SK-N-DZ (cell line): ENCODE measurements around the gene TMEM187.

ENCODE experiments used
- DNase-seq: peaks from one replicate; pipeline ENCODE4 v3.0.0-alpha.2; 2015; ENCODE audit warnings: low spot score

TMEM187 gene

DNA sequence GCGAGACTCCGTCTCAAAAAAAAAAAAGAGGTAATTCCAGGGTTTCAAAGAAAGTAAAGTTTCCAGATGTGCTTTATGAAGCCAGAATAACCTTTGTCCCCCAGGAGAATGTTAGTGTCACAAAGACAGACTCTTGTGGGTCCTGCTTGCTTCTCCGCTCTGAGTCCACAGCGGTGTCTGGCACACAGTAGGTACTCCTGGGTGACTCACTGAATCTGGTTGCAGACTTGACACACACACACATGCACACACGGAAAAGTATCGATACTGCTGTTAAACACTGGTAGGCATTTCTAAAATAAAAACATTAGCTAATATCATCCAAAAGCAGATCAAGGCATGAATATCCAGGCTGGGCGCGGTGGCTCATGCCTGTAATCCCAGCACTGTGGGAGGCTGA is 22.9 kb downstream of the TMEM187 start:
- DNase-seq = no peak

DNA sequence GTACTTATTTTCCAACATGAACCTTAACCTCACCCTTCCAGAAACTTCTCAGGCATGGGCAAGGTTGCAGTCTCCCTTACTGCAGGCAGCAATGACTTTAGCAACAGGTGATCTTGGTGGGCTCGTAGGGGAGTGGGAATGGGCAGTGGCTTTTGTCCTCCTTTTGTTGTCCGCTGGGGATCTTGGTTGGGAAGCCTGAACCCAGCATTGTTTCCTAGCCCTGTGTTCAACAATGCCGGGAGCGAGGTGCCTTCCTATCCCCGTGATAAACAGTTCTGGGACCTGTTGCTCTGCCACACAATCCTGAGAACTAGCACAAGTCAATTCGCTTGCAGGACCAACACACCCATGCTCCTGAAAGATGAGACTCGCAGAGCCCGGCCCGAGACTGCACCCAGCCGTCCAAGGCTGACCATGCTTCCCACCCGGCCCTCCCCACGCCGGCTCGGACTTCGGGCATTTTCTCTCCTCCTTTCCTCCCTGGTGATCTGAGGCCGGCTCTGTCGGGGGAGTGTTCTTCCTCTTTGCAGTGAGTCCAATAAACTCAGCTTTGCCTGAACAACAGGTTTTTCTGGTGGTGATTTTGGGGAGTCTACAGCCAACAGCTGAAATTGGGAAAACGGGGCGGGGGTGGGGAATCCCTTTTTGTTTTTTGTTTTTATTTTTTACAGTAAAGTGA is 26.9 kb downstream of the TMEM187 start:
- DNase-seq = no peak

DNA sequence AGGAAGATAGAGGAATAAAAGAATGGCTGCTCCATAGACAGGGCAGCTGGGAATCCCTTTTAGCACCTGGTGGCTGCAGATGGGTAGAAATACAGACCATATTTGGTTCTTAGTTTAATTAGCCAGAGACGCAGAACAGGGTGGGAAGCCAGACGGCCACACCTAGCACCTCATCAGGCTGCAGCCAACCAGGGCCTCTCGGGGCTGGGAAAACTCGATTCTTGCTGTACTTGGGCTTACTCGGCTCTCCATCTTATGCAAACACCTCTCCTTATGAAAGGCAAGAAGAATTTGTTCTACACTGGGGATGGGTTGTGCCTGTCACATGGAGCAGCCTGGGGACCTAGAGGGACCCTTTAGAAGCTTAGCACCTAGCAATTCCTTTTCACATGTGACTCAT is 27.5 kb downstream of the TMEM187 start:
- DNase-seq = no peak

DNA sequence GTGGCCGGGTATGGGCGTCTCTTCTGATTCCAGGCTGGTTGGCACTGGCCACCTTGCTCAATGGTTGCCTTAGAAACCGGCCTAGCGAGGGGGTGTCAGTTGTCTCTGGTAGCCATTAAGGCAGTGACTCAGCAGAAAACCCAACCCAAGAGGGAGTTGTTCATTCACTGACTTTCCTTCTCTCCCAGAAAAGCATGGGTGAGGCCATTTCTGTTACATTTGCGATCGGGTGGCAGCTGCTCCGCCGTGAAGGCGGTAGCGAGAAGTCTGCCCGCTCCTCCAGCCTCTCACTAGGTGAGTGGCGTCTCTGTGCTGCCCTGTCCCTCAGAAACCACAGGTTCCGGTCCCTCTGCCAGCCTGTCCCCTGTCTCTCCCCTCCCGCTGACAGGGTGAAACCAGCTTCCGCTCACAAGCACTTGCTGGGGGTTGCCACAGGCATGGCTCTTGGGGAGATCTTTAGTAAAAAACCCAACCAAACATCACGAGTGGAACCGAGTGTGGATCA is 29.7 kb downstream of the TMEM187 start:
- peak; percentile 56 for DNase-seq

DNA sequence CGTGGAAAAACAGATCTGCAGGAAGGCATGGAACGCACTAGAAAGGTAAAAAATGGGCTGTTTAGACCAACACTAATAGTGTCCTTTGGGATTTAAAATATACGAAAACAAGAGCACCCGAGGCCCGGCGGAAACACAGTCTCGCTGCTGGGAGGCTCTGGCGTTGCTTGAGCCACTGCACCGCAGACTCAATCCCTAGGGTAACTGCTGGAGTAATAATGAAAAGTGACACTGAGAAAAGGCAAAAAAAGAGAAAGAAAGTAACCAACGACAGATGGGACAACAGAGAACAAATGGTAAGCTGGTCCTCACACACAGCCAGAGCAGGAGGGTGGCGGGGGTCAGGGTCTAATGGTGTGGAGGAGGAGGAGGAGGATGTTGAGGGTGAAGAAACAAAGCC is 31.8 kb downstream of the TMEM187 start:
- no peak for DNase-seq

DNA sequence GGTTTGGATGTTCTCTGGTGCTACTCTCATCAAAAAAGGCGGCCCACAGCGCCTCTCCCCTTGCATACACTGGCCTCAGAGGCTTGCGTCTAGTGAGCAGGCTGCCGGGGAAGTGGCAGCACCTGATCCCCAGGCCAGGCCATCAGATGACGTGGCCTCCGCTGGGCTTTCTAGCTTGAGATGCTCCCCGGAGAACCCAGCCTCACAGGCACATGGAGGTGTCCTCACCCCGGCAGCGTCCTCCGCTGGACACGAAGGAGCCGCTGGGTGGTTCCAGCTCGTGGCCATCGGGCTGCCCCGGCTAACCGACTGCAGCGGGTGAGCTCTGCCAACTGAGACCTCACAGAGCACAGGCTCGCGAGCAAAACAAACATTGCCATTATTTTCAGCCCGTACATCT is 34.4 kb downstream of the TMEM187 start:
- no peak for DNase-seq

DNA sequence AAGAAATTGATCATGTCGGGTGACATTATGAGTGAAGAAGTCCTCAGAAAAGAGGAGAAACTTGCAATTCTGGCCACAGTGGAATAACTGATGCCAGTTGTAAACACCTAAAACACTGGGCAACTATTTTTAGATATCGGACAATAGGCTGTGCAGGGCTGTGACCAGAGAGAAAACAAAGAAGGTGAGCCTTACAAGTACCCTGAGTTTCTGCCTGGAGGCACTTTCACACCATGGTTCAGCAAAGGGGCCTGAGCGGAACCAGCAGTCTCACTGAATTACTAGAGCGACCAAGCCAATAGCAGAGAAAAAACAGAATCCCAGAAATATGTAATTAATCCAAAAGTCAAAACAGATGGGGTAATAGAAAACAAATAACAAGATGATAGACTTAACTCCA is 36.0 kb downstream of the TMEM187 start:
- DNase-seq = no peak

DNA sequence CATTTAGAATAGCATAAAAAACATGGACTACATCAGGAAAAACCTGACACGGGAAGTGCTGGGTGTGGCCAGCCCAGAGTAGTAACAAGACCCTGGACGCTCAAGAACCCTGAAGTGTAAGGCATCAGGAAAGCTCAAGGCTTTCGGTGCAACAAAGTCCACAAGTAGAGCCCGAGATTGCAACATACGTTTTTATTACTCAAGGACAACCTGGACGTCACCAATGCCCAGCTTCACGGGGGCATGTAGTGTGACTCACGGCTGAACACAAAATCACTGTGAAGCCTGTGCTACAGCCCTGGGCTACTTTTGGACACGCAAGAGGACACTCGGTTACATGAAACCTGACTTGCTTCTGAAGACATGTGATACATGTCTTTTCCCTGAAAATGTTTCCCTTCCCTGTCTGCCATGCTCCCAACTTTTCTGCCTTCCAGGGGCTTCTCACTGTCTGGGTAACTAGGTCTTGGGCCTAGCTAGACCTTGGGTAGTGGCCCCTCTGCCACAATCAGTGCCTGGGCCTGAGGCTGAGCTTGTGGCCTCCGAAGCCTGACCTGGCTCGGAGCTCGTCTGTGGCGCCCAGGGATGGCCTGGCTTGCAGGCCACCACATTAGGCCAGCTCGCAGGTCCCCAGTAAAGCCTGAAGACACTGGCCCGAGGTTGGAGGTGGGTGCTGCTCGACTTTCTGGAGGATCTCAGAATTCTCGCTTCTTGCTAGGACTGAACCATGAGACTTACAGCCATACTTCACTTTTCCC is 38.0 kb downstream of the TMEM187 start:
- no peak for DNase-seq

DNA sequence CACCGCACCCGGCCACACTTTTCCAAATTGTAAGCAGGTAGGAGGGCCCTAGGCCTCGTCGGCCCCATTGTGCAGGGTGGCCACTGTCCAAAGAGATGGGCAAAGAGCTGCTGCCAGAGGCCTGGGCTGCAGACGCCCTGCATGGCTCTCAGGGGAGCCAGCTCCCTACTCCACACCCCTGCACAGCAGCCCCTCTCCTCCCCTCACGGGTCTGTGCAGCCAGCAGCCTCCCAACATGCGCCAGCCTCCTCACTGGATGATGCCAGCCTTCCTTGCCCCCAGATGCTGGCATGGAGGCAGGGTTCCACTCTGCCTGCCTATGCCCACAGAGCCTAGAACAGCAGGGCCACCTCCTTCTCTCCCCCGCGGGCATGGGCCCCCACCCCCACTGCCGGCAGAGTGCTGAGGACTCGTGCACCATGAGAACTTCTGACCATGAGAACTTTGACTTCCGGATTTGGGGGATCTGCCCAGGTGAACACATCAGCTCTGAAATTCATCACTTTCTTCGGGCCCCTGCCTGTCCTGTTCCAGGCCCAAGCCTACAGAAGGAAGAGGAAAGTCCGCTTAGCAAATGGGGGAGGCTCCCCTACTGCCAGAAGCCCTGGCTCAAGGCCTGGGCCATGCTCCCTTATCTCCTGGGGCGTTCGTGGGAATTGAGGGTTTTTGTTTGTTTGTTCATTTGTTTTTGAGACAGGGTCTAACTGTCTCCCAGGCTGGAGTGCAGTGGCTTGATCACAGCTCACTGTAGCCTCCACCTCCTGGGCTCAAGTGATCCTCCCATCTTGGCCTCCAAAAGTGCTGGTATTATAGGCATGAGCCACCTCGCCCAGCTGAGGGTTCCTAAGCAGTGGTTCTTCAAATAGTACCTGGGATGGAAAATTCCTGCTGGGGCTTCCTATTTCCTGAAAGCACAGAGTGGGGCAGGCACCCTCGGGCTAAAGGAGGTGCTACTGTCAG is 39.1 kb downstream of the TMEM187 start:
- no peak for DNase-seq

DNA sequence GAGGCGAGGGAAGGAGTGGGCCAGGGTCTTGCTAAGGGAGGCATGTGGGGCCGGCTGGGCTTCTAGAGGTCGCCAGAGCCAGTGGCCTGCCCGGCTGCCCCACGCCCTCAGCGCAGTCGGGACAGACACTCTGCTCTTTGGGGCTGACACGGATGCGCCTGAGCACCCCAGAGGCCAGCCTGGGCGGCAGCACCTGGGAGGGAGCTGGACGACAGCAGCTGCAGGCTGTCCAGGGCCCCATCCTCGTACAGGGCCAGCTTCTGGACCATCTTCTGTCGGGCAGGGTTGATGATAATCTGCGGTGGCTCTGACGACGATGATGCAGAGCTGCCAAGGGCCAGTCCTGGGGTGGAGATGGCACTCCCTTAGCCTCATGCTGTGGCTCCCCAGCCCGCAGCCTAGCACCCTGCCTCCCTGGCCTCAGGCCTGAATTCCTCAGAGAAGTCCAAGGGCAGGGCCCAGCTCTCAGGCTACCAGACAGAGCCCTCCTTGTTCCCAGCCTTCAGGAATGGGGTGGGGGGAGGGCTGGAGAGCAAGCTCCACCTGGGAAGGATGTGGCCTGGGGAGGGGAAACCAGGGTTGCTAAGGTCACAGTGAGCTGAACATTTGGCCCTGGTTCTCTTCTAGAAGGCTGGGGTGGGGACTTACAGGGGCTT is 39.9 kb downstream of the TMEM187 start:
- no peak for DNase-seq

DNA sequence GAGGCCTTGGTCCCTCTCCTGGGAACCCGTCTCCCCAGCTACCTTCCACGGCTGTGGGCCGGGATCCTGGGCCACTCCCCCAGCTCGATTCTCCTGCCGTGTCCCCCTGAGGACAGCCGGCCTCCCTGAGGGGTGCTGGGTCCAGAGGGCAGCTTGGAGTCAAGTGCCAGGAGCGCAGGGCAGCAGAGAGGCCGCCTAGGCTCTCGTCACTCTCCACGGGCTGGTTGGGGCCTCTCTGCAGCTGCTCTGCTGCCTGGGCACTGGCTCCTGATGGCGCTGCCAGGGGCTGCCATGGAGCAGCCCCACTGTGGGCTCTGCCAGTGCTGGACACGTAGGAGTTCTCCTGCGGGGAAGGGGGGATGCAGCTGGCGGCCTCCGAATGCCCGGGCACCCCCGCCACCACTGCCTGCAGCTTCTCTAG is 40.5 kb downstream of the TMEM187 start:
- DNase-seq = no peak

DNA sequence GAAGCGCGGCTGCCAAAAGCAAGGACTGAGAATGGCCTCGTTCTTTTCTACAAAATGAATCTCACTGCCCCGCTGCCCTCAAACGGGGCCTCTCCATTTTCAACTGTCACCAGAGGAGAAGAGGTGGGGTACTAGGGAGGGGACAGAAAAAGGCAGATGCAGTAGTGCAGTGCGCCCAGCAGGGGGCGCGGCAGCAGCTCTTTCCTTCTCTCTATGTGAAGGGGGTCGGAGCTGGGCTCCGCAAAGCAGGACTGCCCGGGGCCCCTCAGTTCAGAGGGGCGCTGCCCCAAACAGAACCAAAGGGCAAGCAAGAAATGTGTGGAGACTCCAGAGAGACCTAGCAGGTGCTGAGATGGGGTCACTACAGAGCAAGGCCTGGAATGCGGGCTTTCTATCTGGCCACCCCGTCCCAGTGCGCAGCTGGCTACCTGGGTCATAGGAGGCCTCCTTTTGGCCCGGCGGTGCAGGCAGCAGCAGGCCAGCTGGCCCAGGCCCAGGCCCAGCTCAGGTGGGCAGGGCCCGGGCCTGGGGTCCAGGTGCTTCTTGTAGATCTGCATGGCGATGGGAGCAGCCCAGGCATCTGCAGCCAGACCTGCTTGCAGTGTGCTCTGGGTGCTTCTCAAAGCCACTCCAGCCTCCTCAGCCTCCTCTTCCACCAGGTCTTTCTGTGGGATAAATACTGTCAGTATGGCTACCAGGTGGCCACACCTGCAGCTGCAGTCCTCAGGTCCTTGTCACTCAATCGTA is 41.2 kb downstream of the TMEM187 start:
- peak; percentile 35 for DNase-seq

DNA sequence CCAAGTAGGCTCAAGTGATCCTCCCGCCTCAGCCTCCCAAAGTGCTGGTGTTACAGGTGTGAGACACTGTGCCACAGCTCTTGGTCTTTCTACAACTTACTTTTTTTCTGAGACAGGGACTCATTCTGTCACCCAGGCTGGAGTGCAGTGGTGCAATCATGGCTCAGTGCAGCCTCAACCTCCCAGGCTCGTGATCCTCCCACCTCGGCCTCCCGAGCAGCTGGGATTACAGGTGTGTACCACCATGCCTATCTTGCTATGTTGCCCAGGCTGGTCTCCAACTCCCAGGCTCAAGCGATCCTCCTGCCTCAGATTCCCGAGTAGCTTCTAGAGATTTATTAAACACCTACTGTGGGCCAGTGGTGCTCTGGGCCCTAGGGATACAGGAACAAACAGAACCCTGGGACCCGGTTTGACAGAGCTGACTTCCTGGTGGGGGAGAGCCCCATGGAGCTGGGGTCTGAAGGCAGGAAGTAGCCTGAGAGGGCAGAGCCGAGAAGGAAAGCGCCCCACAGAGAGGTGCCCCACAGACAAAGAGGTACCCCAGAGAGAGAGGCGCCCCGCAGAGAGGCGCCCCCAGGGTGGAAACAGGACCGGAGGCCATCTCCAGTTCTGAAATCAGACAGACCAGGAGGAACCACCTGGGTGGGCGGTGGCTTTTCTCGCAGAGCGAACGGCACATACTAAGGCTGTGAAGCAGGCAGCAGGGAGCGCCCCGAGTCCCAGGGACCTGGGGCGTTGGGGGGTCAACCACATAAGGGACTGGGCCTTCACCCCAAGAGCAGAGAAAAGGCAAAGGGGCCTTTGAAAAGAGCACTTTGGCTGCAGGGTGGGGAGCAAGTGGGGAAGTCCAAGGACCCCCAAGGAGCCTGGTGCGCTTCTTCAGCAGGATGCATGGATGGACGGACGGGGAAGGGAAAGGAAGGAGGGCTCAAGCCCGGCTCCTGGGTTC is 42.2 kb downstream of the TMEM187 start:
- DNase-seq = no peak

DNA sequence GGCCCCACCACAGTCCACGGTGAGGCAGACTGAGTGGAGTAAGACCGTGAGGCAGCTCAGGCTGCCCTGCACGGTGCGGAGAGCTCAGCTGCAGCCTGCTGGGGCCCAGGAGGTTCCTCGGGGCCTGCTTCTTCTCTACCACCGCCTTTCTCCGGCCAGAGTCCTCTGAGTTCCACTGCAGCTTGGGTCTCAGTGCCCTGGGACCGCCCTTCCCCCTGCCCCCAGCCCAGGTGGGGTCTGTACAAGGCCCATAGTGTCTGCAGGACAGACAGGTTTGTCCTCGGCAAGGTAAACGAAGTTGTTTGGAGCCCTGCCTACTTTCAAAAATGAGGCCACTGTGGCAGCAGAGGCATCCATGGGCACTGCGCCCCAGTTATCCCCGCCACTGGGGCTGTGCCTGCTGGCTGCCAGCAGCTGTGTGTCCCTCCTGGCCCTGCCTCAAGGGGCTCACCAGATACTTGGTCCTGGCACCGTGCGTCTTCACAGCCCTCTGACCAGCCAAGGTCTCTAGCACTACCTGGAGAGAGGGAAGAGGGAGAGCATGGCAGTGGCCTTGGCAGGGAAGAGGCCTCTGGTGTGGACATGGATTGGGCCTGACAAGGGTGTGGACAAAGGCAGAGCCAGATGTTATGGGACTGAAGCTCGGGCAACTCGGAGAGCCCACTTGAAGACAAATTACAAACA is 43.2 kb downstream of the TMEM187 start:
- no peak for DNase-seq

DNA sequence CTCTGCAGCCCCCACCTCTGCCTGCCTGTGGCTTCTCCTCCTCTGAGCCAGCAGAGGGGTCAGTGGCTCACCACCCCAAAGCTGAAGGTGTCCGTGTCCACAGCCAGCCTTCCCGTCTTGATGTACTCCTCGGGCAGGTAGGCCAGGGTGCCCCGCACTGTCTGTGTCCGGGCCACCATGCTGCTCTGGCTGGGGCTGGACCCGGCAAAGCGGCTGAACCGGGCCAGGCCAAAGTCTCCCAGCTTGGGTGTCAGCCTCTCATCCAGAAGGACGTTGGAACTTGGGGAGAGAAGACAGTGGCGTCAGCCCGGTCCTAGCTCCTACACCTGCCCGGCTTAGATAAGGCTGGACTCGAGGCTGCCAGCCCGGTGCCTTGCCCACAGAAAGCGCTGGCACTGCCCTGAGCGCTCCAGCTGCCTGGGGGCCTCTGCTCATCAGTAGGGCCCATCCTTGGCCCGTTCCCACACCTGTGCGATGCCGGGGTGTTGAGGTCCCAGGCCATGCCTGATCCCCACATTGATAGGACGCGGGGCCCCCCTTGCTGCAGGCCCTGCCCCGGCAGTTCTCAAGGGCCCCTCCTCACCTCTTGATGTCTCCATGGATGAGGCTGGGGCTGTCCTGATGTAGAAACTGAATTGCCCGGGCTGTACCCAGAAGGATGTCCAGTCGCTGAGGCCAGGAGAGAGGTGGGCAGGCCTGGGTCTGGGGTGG is 44.0 kb downstream of the TMEM187 start:
- no peak for DNase-seq

DNA sequence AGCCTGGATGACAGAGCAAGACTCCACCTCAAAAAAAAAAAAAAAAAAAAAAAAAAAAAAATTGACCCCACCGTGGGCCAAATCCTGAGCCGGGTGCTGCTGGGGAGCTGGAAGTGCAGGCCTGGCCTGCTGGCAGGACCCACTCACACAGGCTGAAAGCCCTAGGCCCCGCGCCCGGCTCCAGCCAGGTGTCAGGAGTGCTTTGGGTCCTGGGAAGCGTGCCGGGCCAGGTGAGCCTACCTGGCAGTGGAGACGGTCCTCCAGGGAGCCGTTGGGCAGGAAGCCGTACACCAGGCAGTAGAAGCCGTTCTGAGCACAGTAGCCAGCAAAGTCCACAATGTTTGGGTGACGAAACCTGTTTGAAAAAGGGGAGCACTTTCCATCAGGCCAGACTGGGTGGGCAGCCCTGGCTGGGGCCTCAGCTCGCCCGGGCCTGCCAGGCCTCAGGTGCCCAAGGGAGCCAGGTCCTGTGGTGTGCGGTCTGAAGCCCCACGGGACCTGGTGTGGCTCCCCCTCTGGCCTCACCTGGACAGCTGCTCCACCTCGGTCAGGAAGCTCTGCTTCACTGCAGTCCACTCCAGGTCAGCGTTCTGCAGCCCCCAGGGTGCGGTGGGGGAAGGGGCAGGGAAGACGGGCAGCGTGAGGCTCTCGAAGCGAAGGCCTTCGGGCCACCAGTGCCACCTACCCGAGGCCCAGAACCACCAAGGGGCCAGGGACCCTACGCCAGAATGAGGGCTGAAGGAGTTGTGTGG is 45.4 kb downstream of the TMEM187 start:
- no peak for DNase-seq

DNA sequence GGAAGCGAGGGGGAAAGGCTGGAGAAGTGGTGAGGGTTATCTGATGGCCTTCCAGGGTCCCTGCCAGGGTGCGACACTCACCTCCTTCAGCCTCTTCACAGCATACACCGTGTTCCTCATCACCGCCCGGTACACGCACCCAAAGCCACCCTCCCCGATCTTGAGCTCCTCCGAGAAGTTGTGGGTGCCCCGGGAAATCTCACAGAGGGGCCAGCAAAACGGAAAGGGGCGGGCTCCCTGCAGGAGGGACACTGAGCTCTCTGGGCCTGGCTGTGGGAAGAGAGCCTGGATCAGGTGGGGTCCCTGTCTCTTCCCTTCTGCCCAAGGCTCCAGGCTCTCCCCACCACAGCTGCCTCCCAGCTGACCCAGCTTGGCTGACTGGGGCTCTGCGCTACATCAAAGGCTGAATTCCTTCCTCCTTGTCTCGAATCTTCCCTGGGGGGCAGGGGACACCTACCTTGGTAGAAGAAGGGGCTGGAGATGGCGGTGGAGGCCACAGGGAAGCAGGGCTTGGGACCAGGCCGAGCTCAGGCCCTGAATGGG is 46.0 kb downstream of the TMEM187 start:
- DNase-seq = no peak
